Suppressor macrophage treated with lipopolysaccharide for 4 hours (primary cell): ENCODE measurements around the gene CLDN6.
"Not testable (repeated sequence)": the region's sequence is repeated elsewhere in the genome, so short reads cannot be mapped to it uniquely, and the experiment has no call there.

Experiments
- DNase-seq: peaks from one replicate; pipeline ENCODE4 v3.0.0-alpha.2; 2020

Gene CLDN6, protein sequence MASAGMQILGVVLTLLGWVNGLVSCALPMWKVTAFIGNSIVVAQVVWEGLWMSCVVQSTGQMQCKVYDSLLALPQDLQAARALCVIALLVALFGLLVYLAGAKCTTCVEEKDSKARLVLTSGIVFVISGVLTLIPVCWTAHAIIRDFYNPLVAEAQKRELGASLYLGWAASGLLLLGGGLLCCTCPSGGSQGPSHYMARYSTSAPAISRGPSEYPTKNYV

DNA sequence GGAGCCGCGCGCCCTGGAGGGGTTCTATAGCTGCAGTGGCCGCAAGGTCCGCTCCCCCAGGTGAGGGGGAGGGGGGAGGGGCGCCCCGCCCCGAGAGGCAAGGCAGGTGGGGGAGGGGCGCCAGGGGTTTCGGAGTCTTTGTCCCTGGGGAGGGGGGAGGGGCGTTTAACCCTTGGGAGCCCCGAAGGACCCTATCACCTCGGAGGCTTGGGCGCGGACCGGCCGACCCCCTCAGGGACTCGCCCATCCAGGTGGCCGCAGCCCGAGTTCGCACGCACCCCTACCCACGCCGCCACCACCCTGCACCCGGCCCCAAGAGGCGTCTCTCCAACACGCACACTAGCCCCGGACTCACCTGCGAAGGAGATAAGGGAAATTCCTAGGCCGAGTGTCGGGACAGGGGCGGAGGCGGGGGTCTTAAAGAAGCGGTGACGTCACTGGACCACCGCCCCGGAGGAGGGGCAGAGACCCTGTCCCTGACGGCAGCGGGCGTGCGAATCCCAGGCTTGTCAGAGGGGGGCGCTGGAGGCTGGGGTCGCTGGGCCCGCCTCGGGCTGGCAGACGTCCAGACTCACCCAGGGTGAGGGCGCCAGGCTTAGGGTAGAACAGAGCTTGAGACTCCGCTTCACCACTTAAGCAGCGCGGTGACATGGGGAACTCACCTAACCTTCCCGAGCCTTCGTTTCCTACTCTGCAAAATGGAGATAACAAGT lies at the start of gene CLDN6:
CLDN6 (minus strand) TSS at position 390 of the 713 bp plus-strand sequence. CDS start 2,162 bp downstream, outside the sequence.
- DNase-seq = peak; percentile 30

DNA sequence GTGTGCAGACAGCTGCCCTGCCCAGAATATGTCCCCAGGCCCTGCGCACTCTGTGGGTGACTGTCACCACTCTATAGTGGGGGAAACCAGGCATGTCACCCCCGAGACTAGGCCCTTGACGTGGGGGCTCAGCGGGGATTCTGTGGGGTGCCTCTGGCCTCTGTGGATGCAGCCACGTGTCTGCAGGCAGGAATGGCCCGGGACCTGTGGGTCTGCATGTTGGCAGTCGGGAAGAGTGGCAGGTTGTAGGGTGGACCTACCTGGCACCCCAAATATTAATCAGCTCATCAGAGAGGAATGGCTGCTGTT lies 48.4 kb upstream of the CLDN6 start:
- no peak for DNase-seq

DNA sequence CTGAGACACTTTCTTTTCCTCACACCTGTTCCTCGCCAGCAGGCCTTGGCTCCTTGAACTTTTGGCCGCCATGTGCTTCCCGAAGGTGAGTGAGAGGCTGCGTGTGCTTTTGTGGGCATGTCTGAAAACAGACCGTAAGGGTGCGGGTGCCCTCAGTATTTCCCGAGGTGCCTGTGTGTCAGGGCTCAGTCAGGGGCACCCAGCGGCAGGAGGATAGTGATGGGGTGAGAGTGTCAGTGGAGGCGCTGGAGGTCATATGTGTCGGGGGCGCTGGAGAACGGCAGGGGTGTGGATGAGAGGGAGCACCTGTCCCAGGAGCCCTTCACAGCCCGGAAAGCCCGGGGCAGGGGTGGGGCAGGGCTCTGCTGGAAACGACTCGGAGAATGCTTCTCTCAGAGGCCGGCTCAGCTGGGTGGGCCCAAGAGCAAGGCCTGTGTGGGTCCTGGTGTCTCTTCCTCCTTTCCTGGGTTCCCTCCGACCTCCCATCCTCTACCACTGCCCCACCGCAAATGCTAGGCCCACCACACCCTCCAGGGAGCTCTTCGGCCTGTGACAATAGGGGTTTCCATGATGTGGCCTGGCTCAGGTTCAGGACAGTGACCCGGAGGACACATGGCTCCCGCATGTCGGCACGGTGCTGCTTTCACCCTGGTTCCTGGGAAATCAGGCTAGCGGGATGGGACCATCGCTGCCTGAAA lies 47.9 kb upstream of the CLDN6 start:
- no peak for DNase-seq

DNA sequence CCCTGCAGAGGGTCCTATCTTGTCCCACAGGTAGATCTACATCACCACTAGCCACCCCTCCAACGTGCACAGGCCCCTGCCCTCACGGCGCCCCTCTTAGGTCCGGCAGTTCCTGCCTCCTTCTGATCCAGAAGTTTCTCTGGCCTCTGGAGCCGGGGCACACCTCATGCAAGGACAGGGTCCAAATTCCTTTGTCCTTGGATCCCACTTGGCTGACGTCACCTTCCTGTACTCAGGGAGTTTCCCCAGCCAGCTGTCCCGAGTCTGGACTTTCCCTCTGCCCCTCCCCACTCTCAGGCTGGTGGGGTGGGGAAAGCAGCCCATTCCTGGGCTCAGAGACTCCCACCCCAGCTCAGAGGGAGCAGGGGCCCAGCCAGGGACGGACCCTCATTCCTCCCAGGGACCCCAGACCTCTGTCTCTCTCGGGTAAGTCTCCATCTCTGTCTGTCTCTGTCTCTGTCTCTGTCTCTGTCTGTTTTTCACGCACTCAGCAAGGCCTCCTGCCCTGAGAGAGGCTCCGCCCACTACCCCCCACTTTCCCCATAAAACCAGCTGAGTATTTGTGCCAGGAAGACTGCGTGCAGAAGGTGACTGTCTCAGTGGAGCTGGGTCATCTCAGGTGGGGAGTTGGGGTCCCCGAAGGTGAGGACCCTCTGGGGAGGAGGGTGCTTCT lies 47.2 kb upstream of the CLDN6 start, which contains the start of gene IL32:
IL32 (plus strand) TSS at position 572 of the 673 bp plus-strand sequence. CDS start 172 bp downstream, outside the sequence.
- DNase-seq = peak; percentile 47

DNA sequence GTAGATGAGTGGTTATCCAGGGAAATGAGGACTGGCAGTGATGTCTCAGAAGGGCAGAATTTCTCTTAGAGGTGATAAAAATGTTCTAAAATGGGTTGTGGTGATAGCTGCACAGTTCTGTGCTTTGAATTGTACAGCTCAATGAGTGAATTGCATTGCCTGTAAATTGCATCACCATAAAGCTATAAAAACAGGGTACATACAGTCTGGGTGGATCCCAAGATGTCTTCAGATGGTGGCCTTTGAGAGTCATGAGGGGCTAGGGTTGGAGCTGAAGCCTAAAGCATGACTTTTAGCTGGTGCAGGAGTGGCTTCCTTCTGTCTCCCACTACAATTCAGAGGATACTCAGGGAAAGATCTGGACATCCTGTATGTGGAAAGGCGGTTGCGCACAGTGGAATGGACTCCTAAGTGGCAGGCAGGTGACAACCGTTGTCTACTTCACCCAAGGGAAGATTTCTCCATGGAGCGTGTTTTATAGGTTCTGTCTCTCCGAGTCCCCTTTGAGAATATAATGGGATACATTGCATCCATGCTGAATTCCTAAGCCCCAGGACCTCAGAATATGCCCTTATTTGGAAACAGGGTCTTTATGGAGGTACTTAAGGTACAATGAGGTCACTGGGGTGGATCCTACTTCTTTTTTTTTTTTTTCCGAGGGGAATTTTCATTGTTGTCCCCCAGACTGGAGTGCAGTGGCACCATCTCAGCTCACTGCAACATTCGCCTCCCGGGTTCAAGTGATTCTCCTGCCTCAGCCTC lies 45.8 kb upstream of the CLDN6 start:
- no peak for DNase-seq

DNA sequence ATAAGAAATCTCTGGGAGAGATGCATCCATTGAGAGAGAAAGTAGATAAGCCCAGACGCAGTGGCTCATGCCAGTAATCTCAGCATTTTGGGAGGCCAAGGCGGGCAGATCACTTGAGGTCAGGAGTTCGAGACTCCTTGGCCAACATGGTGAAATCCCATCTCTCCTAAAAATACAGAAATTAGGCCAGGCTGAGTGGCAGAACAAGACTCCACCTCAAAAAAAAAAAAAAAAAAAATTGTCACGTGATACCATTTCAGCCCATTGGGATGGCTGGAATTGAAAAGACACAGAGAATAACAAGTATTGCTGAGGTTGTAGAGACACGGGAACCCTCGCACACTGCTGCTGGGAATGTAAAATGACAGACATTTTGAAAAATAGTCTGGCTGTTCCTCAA lies 44.6 kb upstream of the CLDN6 start:
- DNase-seq = no peak

DNA sequence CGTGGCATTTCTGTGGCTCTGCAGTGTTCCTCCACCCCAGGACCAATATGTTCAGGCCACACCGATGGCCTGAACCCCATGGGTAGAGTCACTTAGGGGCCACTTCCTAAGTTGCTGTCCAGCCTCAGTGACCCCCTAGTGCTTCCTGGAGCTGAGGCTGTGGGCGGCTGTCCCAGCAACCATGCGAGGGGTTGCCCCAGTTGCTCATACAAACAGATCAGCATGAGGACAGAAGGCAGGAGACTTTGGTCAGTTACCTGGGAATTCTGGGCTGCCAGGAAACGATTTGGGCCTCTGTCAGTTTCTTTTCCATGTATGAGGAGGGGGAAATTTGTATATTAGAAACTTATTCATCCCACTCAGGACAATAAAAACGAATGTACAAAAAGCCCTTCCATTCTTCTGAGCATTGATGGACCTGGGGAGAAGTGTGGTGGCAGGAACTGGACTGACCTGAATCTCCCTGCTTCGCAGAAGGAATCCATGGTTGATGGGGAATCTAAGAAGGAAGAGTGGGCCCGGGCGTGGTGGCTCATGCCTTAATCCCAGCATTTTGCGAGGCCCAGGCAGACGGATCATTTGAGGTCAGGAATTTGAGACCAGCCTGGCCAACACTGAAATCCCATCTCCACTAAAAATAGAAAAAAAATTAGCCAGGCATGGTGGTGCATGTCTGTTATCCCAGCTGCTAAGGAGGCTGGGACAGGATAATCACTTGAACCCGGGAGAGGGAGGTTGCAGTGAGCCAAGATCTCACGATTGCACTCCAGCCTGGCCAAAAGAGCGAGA lies 42.5 kb upstream of the CLDN6 start:
- no peak for DNase-seq

DNA sequence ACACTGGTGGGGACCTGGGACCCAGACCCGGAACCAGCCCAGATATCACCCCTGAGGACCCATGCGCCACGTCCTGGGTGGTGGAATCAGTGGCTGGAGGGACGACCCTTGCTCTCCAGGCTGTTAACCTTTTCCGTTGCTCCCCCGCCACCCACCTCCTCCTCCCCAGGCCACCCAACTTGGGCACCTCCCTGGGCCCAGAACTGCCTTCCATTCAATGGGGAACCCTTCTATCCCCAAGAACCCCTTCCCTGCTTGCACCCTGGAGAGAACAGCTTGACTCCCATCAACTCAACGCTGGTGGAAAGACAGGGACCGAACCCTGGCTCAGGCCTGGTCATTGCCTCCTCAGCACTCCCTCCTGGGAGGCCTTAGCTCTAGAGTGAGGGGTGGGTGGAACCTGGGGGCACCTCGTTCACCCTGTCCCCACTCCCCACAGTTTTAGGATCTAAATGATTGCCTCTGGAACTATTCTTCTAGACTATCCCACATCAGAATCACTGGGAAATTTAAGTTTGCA lies 41.8 kb upstream of the CLDN6 start:
- DNase-seq = no peak

DNA sequence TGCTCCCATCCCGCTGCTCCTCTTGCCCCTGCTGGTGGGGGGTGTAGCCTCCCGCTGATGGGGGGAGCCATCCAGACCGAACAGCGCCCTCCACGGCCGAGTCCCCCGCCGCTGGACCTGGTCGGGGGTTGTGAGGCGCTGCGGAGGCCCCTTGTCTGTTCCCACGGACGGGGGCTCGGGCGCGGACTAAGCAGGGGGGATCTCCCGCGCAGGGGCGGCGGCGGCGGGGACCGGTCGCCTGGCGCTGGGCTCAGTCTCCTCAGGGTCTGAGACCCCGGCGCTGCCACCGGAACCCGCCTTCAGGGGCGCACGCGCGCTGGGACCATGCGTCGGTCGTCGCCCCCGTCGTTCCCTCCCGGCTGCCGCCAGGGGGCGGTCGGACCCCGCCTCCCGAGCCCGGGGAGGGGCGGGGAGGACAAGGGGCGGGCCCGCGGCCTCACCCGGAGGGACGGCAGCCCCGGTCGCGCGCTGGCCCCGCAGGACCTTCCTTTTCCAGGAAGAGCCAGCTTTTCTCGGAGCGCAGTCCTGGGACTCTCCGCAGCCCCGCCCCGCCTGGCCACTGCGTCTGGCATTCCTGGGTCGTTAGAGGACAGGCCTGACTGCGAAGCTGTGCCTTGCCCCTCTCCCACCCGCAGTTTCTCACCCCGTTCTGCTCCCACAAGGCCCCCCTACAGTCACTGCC lies 41.2 kb upstream of the CLDN6 start:
- peak; percentile 97 for DNase-seq

DNA sequence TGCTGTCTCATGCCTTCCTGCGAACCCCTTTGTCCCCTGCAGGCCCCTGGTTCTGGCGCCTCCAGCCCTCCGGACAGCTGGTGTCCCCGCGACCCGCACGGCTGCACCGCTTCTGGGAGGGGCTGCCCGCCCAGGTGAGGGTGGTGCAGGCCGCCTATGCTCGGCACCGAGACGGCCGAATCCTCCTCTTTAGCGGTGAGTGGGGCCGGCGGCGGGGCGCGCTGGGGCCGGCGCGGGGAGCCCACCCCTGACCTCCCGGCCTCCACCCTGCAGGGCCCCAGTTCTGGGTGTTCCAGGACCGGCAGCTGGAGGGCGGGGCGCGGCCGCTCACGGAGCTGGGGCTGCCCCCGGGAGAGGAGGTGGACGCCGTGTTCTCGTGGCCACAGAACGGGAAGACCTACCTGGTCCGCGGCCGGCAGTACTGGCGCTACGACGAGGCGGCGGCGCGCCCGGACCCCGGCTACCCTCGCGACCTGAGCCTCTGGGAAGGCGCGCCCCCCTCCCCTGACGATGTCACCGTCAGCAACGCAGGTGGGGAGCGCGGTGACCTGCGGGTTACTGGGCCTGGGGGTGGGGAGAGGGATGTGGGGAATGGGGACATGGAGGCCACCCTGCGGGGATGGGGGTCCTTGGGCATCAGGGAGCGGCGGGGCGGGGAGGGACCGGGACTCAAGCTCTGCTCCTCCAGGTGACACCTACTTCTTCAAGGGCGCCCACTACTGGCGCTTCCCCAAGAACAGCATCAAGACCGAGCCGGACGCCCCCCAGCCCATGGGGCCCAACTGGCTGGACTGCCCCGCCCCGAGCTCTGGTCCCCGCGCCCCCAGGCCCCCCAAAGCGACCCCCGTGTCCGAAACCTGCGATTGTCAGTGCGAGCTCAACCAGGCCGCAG lies 40.4 kb upstream of the CLDN6 start:
- no peak for DNase-seq

DNA sequence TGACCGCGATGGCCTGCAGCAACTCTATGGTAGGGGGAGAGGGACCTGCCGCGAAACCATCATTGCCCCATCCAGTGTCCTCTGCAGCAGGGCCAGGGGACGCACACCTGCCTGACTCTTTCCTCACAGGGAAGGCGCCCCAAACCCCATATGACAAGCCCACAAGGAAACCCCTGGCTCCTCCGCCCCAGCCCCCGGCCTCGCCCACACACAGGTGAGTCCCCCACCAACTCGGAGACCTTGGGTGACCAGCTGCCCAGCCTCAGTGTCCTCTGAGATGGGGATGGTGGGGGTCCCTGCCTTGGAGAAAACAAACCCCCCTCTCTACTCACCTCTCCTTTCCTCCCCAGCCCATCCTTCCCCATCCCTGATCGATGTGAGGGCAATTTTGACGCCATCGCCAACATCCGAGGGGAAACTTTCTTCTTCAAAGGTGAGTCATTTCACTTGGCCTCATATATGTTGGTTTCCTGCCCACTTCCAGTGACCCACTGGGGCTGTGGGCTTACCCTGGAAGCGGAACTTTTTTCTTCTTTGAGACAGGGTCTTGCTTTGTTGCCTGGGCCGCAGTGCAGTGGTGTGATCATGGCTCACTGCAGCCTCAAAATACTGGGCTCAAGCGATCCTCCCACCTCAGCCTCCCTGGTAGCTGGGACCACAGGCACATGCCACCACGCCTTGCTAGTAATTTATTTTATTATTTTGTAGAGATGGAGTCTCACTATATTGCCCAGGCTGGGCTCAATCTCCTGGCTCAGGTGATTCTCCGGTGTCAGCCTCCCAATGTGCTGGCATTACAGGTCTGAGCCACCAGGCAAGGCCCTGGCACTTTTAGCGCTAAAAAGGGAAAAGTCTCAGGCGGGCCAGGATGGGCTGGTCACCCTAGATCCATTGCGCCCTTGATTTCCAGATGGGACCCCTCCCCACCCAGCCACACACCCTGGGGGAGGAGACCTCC lies 39.5 kb upstream of the CLDN6 start:
- no peak for DNase-seq

DNA sequence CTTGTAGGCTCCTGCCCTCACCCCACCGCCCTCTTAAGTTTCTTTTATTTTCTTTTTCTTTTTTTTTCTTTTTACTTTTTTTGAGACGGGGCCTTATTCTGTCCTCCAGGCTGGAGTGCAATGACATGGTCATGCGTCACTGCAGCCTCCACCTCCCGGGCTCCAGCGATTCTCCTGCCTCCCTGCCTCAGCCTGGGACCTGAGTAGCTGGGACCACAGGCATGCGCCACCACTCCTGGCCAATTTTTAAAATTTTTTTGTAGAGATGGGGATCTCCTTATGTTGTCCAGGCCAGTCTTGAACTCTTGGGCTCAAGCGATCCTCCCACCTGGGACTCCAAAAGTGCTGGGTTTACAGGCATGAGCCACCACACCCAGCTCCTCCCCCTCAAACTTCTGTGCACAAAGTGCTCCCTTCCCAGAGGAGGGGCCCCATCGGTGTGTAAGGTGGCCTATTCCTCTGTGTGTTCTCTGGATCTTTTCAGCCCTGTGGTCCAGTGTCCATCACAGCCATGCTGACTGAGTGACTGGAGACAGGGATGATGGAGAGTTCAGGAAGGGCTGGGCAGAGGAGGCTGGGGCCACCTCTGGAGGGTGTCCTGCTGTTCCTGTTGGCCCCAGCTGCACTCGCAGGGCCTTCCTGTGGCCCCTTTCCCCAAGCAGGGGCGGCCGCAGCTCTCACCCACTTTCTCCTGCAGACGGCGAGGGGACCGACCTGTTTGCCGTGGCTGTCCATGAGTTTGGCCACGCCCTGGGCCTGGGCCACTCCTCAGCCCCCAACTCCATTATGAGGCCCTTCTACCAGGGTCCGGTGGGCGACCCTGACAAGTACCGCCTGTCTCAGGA lies 38.6 kb upstream of the CLDN6 start:
- DNase-seq = no peak

DNA sequence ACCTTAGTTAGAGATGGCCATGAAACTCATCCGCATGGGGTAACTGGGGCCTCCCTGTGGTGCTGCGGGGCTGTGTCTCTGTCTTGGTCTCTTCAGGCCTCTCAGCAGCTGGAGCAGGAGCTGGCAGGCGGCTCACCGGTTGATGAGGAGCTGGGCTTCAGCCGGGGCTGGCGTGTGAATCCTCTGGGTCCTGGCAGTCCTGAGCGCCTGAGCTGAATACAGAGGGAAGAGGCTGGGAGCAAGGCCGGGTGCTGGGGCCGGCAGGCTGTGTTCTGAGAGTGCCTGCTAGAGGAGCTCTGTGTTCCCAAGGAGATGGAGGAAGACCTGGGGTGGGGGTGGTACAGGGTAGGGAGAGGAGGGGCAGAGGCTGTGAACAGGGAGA lies 37.7 kb upstream of the CLDN6 start:
- DNase-seq = not testable (repeated sequence)

DNA sequence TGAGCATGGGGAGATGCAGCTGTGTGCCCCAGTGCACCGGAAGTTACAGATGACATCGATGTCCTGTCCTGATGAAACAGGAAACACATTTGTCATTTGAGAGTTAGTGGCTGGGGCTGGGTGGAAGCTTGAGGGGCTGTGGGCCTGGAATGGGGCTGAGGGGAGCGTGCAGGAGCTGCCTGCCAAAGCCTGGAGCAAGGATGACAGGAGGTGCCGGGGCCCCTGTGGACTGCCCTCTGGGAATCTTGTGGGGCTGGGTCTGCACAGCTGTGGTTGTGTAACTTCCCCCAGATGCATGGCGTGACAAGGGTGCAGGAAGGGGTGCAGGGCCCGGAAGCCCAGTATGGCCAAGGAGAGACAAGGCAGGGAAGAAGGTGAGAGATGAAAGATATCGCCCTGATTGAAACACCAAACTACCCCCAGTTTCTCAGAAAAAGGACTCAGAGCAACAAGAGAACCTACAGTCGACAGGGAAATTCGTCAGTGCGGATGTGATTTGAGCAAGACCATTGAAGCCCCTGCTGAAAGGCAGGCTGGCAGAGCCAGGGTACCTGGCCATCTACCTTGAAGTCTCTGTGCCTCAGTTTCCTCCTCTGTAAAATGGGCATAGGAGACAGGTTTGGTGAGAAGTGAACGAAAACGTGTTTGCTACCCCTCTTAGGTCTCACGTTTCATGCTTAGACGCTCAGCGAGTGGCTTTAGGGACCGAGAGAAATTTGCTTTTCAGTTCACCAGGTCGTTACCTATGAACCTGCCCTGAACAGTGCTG lies 37.2 kb upstream of the CLDN6 start:
- DNase-seq = no peak

DNA sequence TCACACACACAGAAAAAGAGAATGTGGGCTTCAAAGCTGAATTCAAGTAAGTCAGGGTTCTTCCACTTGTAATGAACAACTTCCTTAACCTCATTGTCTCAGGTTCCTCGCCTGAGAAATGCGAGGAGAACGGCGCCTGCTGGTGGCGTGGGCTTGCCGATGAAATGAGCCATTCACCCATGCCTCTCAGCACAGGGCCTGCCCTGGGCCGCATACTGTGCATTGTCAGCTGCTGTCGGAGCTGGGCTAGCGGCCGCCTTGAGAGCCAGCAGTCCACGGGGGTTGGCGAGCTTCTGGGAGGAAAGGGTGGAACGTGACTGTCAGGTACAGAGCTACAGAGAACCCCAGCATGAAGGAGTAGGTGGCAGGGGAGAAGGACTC lies 35.3 kb upstream of the CLDN6 start:
- not testable (repeated sequence) for DNase-seq

DNA sequence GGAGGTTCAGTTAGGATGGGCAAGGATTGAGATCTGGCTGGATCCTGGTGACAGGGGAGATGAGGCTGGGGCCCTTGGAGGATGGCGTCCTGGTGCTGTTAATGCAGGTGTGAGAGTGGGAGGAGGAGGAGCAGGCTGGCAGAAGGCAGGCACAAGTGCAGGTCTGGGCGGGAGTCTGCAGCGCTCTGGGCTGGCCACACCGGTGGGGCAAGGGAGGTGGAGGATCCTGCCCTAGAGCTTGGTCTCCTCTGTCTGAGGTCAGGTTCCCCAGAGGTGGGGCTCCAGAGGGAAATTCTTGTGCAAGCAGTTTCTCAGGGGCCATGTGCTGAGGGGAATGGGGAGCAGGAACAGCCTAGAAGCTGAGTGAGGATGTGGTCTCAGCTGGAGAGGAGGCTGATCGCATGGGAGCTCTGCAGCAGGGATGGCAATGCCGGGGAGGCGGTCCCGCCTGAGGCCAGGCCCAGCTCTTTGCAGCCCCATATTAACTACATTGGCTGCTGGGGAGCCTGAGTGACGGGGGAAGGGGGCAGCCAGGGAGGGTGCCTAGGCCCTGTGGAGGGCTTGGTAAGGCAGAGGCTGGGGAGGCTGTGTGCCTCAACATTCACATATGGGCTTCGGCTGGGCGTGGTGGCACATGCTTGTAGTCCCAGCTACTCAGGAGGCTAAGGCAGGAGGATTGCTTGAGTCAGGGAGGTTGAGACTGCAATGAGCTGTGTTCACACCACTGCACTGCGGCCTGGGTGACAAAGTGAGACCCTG lies 34.8 kb upstream of the CLDN6 start:
- not testable (repeated sequence) for DNase-seq
